Measurements from ENCODE around the gene IRF7.

Gene IRF7

DNA sequence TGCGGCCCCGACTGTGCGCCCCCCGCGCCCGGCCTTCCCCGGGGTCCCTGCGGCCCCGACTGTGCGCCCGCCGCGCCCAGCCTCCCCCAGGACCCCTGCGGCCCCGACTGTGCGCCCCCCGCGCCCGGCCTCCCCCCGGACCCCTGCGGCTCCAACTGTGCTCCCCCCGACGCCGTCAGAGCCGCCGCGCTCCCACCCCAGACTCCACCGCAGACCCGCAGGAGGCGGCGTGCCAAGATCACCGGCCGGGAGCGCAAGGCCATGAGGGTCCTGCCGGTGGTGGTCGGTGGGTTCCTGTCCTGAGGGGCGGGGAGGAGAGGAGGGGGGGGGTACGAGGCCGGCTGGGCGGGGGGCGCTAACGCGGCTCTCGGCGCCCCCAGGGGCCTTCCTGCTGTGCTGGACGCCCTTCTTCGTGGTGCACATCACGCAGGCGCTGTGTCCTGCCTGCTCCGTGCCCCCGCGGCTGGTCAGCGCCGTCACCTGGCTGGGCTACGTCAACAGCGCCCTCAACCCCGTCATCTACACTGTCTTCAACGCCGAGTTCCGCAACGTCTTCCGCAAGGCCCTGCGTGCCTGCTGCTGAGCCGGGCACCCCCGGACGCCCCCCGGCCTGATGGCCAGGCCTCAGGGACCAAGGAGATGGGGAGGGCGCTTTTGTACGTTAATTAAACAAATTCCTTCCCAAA lies 24.4 kb upstream of the IRF7 start:
- DNase-seq, result no peak

DNA sequence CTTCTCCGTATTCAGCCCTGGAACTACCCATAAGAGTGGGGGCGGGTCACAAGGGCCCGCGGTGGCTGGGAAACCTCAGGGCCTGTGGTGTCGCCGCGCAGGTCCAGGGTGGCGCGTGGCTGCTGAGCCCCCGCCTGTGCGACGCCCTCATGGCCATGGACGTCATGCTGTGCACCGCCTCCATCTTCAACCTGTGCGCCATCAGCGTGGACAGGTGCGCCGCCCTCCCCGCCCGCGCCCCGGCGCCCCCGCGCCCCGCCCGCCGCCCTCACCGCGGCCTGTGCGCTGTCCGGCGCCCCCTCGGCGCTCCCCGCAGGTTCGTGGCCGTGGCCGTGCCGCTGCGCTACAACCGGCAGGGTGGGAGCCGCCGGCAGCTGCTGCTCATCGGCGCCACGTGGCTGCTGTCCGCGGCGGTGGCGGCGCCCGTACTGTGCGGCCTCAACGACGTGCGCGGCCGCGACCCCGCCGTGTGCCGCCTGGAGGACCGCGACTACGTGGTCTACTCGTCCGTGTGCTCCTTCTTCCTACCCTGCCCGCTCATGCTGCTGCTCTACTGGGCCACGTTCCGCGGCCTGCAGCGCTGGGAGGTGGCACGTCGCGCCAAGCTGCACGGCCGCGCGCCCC lies 23.7 kb upstream of the IRF7 start:
- DNase-seq, result no peak

DNA sequence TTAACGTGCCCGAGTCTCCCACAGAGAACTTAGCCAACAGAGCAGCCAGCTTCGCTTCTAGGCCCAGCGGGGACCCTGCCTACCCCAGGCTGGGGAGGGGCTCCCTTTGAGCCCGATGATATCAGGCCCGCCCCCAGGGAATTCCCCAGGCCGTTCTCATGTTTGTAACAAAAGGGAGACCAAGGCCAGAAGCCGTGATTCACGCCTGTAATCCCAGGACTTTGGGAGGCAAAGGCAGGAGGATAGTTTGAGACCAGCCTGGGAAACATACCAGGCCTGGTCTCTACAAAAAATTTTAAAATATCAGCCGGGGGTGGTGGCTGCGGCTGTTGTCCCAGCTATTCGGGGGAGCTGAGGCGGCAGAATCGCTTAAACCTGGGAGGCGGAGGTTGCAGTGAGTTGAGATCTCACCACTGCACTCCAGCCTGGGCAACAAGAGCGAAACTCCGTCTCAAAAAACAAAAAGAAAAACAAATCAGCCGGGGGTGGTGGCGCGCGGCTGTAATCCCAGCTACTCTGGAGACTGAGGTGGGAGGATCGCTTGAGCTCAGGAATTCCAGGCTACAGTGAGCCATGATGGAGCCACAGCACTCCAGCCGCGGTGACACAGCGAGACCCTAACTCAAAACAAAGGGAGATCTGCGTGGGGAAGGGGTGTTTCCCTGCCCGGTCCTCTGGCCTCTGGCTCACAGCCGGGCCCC lies 23.0 kb upstream of the IRF7 start:
- no peak for DNase-seq

DNA sequence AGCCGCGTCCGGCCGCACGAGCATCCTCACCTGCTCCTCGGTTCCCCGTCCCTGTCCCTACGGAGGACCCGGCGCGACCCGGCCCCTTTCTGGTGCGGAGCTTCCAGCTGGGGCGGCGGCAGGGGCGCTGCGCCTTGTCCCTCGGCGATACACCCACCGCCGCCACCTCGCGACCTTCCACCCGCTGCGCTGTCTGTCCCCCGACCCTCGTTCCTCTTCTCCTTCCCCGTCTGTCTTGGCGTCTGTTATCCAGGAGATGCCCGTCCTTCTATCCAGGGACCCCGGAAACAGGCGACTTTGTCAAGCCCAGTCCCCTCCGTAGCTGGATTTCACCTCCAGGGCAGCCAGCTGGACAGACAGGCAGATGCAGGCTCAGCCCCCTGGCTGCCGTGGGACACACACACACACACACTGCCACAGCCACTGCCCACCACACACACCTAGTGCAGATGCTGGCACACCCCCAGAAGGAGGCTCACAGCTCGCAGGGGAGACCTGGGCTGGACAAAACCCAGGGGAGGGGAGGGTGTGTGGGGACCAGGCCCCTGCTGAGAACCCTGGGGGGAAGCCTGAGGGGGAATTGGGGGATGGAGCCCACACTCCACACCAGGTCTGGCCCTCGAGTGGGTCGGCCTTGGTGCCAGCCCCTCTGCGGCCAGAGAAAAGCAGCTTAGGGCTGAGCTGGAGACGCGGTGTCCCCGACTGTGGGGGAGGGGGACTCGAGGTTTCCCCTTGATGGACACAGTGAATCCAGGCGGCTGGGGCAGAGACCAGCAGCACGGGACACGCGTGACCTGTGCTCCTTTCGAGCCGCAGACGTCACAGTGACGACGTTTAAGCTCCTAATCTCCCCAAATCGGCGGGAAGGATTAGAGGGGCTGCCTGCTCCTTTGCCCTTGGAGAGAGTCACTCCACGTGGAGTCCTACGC lies 22.1 kb upstream of the IRF7 start:
- no peak for DNase-seq

DNA sequence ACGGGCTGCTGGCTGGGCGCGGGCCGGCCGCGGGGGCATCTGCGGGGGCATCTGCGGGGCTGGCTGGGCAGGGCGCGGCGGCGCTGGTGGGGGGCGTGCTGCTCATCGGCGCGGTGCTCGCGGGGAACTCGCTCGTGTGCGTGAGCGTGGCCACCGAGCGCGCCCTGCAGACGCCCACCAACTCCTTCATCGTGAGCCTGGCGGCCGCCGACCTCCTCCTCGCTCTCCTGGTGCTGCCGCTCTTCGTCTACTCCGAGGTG lies 21.5 kb upstream of the IRF7 start:
- DNase-seq, result no peak

DNA sequence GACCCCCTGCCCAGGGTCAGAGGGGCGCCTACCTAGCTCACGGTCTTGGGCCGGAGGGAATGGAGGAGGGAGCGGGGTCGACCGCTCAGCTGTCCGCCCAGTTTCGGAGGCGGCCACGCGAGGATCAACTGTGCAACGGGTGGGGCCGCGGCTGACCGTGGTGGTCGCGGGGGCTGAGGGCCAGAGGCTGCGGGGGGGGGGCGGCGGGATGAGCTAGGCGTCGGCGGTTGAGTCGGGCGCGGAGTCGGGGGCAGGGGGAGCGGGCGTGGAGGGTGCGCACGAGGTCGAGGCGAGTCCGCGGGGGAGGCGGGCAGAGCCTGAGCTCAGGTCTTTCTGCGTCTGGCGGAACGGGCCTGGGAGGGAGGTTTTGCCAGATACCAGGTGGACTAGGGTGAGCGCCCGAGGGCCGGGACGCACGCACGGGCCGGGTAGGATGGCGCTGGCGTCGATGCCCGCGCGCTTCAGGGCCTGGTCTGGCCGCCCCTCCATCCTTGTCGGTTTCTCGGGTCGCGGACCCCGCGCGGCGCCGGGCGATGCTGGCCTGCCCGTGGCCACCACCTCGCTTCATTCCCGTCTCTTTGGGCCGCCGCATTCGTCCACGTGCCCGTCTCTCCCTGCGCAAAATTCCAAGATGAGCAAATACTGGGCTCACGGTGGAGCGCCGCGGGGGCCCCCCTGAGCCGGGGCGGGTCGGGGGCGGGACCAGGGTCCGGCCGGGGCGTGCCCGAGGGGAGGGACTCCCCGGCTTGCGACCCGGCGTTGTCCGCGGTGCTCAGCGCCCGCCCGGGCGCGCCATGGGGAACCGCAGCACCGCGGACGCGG lies 21.0 kb upstream of the IRF7 start, which contains the start of gene DRD4:
DRD4 (plus strand) TSS at position 759 of the 822 bp plus-strand sequence; CDS start at position 795, 36 bp downstream.
- DNase-seq, result no peak

DNA sequence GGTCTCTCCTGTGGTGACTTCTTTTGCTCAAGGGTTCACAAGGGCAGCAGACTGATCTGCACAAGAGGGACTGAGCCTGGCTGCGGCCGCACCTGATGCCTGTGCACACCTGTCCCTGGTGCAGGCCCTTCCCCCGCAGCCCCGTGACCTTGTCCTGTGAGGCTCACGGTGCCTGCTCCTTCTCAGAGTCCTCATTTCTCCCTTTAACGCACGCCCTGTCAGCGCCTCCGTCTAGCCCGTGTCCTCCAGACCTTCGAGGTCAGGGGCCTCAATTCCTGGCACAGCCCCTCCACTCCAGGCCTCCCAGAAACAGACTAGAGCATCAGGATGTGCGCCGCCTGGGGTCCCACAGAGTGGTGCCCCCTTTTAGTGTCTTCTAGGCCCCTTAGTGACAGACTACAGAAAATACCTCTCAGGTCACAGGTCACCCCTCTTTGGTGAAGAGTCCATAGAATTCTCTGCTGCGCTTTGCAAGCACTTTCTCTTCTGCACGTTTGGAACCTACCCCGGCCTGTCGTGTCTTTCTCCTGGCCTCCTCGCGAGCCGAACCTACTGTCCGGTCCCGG lies 20.3 kb upstream of the IRF7 start:
- DNase-seq, result no peak

DNA sequence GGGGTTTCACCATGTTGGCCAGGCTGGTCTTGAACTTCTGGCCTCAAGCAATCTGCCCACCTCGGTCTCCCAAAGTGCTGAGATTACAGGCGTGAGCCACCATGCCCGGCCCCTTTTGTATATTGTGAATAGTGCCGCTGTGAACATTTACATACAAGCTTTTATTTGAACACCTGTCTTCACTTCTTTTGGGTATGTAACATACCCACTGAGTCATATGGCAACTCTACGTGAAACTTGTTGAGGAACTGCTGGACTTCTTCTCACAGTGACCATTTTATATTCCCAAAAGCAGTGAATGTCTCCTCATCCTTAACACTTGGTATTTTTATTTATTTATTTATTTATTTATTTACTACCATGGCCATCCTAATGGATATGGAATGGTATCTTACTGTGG lies 15.1 kb upstream of the IRF7 start:
- DNase-seq, result no peak

DNA sequence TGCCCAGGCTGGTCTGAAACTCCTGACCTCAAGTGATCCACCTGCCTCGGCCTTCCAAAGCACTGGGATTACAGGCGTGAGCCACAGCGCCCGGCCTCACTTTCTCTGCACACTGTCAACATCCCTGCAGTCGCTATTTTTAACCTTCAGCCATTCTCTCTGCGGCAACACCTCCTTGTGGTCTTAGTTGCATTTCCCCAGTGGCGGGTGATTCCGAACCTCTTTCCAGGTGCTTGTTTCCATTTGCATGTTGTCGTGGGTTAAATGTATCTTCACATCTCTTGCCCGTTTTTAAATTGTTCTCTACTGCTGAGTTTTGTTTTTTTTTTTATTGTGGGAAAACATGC lies 13.5 kb upstream of the IRF7 start:
- DNase-seq, result no peak

DNA sequence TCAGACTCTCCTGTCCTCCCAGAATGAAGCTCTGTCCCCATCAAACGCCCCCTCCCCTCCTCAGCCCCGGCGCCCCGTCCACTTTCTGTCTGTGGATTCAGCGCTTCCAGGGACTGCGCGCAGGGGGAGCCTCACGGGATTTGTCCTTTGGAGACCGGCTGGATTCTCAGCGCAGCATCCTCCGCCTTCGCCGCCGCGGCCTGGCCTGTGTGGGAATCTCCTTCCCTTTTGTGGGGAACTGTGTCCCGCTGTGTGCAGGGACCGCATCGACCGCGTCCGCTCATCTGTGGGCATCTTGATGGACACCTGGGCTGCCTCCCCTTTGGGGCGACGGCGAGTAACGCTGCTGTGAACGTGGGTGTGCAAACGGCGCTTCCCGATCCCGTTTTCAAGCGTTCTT lies 12.3 kb upstream of the IRF7 start:
- no peak for DNase-seq

DNA sequence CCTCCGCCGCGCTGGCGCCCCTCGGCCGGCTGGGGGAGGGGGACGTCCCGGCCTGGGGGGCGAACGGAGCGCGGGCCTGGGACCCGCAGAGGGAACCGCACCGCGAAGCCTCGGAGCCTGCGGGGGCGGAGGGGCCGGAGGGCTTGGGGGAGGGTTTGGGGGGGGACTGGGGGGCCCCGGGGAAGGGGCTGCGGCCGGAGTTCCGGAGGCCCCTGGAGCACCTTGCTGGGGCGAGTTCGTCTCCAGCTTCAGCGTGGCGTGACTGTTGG lies 11.5 kb upstream of the IRF7 start:
- no peak for DNase-seq

DNA sequence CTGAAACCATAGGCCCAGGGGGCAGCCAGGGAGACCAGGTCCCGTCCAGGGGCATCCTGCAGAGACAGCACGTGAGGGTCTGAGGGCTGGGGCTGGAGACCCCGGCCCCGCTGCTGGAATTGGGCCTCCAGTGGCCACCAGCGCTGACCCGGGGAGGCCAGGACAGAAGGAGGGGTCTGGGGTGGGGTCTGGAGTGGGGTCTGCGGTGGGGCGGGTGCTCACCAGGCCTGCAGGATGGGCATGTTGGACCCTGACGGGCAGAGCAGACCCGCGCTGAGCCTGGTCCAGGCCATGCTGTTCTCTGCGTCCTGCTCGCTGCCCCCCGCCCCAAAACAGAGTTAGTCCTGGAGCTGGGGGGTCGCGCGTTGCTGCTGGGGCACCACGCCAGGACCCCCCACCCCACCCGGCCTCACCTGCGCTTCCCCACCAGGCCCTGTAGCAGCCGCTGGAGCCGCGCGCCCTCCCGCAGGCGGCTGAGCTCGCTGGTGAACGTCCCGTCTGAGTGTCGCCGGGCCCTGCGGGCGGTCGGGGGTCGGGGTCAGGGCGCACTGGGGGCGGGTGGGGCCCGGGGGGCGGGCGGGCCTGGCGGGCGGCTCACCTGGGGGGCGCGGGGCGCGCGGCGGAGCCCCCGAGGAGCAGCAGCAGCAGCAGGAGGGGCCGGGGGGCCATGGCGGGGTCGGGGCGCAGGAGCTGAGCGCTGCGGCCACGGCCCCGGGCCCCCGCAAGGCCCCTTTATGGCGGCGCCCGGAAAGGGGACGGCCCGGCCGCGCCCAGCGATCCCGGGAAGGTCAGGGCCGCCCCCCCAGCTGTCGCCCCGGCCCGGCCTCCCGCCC lies 10.9 kb upstream of the IRF7 start, which contains the start of gene SCT:
SCT (minus strand) TSS at position 707 of the 833 bp plus-strand sequence; CDS start at position 669, 38 bp downstream.
- no peak for DNase-seq

DNA sequence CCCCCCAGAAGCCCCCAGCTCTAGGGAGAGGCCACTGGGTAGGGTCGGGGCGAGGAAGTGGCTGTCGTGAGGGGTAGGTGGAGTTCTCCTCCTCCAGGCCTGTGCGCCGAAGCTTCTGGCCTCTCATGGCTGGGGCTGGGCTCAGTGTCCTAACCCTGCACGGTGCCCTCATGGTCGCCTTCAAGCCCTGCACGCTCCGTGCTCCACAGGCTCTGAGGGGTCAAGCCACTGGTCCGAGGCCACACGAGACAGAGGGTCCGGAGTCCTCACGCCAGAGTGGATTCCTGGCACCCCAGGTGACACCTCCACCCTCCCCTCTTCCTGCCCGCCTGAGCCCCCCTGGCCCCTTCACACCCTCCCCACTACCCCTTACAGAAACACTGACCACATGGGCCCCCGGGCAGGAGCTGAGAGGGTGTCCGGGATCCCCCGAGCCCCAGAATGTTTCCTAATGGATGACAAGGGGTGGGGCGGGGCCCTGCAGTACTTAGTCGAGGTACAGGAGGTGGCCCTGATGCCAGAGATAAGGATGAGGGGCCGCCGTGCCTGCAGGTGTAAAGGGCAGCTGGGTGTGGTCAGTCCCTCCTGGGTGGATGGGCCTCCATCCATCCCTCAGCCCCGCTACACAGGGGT lies 10.0 kb upstream of the IRF7 start:
- DNase-seq, result no peak

DNA sequence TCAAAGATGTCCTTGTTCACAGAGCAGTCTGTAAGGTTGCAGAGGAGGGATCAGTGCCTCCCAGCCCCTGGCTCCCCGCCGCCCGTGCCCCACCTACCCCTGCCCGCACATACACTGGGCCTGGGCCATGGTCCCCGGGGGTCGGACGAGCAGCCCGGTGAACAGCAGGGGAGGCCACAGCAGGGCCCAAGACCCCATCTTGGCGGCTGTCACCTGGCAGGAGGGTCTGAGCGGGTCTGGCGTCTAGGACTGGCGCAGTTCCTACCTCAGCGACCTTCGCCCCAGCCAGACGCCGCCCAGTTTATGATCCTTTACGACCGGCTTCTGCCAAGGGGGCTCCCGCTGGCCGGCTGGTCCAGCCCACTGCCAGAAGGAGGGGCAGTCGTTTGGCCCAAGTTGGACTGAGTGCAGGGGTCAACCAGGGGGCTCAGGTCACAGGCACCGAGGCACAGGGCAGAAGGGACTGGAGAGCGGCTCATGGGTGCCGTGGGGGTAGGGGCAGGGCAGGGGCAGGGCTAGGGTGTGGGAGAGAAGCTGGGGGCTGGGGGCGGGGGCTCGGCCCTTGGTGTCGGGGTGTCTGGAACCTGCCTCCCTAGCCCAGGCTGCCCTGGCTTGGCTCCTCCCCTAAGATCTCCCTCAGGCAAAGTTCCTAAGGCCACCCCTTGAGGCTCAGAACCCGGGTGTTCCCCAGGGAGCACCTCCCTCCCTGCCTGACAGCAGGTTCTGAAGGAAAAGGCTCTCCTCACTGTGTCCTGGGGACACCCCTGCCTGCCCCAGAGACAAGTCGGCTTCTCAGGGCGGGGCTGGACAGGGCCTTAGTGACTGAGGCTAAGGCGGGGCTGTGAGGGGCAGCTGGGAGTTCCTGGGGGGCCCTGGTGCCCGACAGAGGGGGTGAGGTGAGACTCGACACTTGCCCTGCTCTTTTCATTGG lies 9.2 kb upstream of the IRF7 start, which contains the start of gene CDHR5:
CDHR5 (minus strand) TSS at position 251 of the 931 bp plus-strand sequence; CDS start at position 198, 53 bp downstream.
- DNase-seq, result no peak

DNA sequence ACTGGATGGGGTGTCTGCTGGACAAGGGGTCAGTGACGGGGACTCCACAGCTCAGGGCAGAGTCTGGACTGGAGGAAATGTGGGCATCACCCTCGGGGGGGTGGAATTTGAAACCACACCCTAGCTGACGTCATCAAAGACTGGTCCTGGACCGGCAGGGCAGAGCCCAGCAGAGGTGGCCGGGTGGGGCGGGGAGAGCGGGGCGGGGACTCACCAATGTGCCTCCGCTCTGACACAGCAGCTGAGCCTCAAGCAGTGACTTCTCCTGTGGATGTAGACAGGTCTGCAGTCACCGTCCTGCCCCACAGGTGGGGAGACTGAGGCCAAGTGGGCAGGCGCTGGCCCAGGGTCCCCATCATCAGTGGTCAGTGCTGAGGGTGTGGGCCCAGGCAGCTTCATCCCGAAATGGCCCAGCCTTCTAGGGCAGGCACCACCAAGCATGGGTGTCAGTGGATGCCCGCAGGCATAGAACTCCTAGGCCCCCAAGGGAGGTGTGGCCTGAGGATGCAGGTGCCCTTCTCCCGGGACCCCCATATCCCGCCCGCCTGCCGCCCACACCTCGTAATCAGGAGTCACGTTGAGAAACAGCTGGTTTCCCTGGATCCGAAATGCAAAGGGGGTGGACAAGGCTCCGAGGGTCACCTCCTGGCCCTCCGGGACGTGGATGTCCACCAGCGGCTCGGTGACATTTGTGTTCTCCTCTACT lies 8.4 kb upstream of the IRF7 start:
- DNase-seq, result no peak

DNA sequence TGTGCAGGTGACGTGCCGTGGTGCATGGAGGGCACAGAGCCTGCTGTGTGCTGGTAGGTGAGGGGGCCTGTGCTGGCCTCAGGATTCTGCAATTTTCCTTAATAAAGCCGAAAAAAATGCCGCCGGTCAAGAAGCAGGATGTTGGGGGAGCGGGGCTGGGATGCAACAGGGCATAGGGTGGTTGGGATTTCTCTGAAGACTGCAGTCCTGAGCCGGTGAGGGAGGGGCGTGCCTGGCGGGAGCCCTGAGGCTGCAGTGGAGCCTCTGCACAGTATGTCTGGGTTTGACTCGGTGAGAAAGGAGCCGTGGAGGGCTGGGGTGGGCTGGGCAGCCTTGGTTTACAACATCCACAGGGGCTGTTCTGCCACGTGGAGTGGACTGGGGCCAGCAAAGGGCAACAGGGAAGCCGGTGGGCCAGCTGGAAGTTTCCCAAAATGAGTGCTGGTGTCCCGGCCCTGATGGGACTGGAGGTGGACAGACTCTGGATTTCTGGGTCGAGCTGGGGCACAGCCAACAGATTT lies 7.7 kb upstream of the IRF7 start:
- DNase-seq, result no peak

DNA sequence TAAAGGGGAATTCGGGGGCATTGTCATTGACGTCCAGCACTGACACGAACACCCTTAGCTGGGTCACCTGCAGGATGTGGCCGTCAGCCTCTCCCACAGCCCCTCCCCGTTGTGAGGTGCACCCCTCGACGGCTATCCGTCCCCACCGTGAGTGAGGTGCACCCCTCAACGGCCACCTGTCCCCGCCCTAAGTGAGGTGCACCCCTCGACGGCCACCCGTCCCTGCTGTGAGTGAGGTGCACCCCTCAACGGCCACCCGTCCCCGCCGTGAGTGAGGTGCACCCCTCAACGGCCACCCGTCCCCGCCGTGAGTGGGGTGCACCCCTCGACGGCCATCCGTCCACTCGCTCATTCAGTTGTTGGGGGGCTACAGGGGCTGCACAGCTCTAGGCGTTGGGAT lies 6.1 kb upstream of the IRF7 start:
- DNase-seq, result no peak

All from effector CD8-positive, alpha-beta T cell (primary cell).